K562 (cell line): ENCODE measurements around the gene RNF31. TPM values are rescaled to one million over a fixed set of nuclear protein-coding genes. Genes with fewer than 3 reads are reported as not detected.

Experiments used
- ARNT ChIP-seq, 2 experiments: fragments of 450-650 bp; IDR thresholded peaks; 2 replicates each; pipeline ENCODE4 v1.6.1; 2016; ENCODE audit warnings: mild to moderate bottlenecking in 1 of 2
- BCOR ChIP-seq: fragments of 450-650 bp; IDR thresholded peaks from 2 replicates; pipeline ENCODE4 v1.6.1; 2016
- CBX5 ChIP-seq: IDR thresholded peaks from 2 replicates; pipeline ENCODE4 v1.6.1; 2014; ENCODE audit warnings: low read depth, borderline replicate concordance
- GATAD2A ChIP-seq: fragments of 450-650 bp; IDR thresholded peaks from 2 replicates; pipeline ENCODE4 v1.6.1; 2017
- HMG20A ChIP-seq: fragments of 450-650 bp; formaldehyde crosslinking; conservative IDR thresholded peaks from 2 replicates; pipeline ENCODE4 v1.4.0; 2020; ENCODE audit warnings: mild to moderate bottlenecking, mixed read lengths
- HNRNPK ChIP-seq: fragments of 200-400 bp; formaldehyde crosslinking; IDR thresholded peaks from one replicate; pipeline ENCODE4 v1.6.1; 2018; ENCODE audit warnings: mild to moderate bottlenecking, low read depth, low read length; ENCODE audit not compliant: poor library complexity, severe bottlenecking
- JUN ChIP-seq, 2 experiments: sonication (generic) in 1 of 2; formaldehyde crosslinking in 1 of 2; IDR thresholded peaks; 2 replicates each; pipeline versions ENCODE4 v1.6.1 to v1.8.0; 2012 to 2022; ENCODE audit warnings: borderline replicate concordance in 2 of 2, mild to moderate bottlenecking in 2 of 2, improper control_type of control experiment in 1 of 2, low read depth in 1 of 2, low read length in 1 of 2, missing genetic modification reagents in 1 of 2
- KHSRP ChIP-seq: fragments of 450-650 bp; IDR thresholded peaks from 2 replicates; pipeline ENCODE4 v1.6.1; 2017
- POLR2AphosphoS5 ChIP-seq: IDR thresholded peaks from 2 replicates; pipeline ENCODE4 v1.6.1; 2011; ENCODE audit warnings: mild to moderate bottlenecking, low read depth, low read length, moderate library complexity; ENCODE audit not compliant: control insufficient read depth, insufficient read depth
- RFX7 ChIP-seq: fragments of 250-450 bp; sonication (Bioruptor Pico); IDR thresholded peaks from 2 replicates; pipeline ENCODE4 v1.5.1; 2021; ENCODE audit warnings: mild to moderate bottlenecking
- ZFP36 ChIP-seq: fragments of 150-350 bp; IDR thresholded peaks from 2 replicates; pipeline ENCODE4 v1.6.1; 2018; ENCODE audit warnings: low read length, low read depth; ENCODE audit not compliant: partially characterized antibody
- polyA plus RNA-seq, 8 experiments: library from polyadenylated mRNA; depleted of rRNA in 4 of 8; stranded (reverse) in 5 of 8; unstranded in 3 of 8; fragments of >200 nt; fragmentation: Nextera tagmentation in 2 of 8; fragmentation: Illumina TruSeq in 1 of 8; extraction: Ambion mirVana in 2 of 8; extraction: Trizol in 1 of 8; gene quantifications; 2 replicates each; pipeline versions ENCODE4 v1.2.1 to v1.2.3, GENCODE V29; 2011 to 2014; ENCODE audit warnings: inconsistent platforms in 1 of 8, missing spikeins in 1 of 8
- total RNA-seq, 7 experiments: library from RNA; depleted of rRNA in 6 of 7; stranded (reverse); fragments of >200 nt in 6 of 7; fragmentation: Illumina TruSeq in 2 of 7; extraction: Trizol in 2 of 7; gene quantifications; 2 replicates each; pipeline versions ENCODE4 v1.2.1 to v1.2.3, GENCODE V29; 2011 to 2021; ENCODE audit warnings: low replicate concordance in 1 of 7
- TF ChIP-seq, protein P1 (sequence below), 3 experiments: IDR thresholded peaks in 2 of 3; conservative IDR thresholded peaks in 1 of 3; 2 replicates each; pipeline ENCODE4 v1.5.1; 2011 to 2012; ENCODE audit warnings: low read length in 3 of 3, mild to moderate bottlenecking in 3 of 3, control low read depth in 2 of 3, improper control_type of control experiment in 1 of 3, inconsistent platforms in 1 of 3, low read depth in 1 of 3, mixed read lengths in 1 of 3, moderate library complexity in 1 of 3; ENCODE audit not compliant: insufficient read depth in 2 of 3
- TF ChIP-seq, protein P2 (sequence below), 2 experiments: IDR thresholded peaks; 2 replicates each; pipeline ENCODE4 v1.6.1; 2012; ENCODE audit warnings: improper control_type of control experiment in 2 of 2, low read depth in 2 of 2, low read length in 2 of 2, borderline replicate concordance in 1 of 2
- TF ChIP-seq, protein P3 (sequence below): sonication (generic); formaldehyde crosslinking; IDR thresholded peaks from 2 replicates; pipeline ENCODE4 v1.8.1; 2023; ENCODE audit warnings: mild to moderate bottlenecking, missing genetic modification reagents
- TF ChIP-seq, protein P4 (sequence below): fragments of 450-650 bp; IDR thresholded peaks from 2 replicates; pipeline ENCODE4 v1.6.1; 2014; ENCODE audit warnings: low read depth, mild to moderate bottlenecking, moderate library complexity, borderline replicate concordance
- TF ChIP-seq, protein P5 (sequence below): IDR thresholded peaks from 2 replicates; pipeline ENCODE4 v1.6.1; 2011; ENCODE audit warnings: borderline replicate concordance, low read depth, mild to moderate bottlenecking, moderate library complexity, low read length; ENCODE audit not compliant: insufficient read depth, poor library complexity, severe bottlenecking

RNF31 gene
- total and polyA plus RNA-seq, 9 of the 15 experiments (the other 6 are each of a cell fraction or from before 2014, with no cell fraction given) = 3.1 to 47.6 (median 19.1) TPM

DNA sequence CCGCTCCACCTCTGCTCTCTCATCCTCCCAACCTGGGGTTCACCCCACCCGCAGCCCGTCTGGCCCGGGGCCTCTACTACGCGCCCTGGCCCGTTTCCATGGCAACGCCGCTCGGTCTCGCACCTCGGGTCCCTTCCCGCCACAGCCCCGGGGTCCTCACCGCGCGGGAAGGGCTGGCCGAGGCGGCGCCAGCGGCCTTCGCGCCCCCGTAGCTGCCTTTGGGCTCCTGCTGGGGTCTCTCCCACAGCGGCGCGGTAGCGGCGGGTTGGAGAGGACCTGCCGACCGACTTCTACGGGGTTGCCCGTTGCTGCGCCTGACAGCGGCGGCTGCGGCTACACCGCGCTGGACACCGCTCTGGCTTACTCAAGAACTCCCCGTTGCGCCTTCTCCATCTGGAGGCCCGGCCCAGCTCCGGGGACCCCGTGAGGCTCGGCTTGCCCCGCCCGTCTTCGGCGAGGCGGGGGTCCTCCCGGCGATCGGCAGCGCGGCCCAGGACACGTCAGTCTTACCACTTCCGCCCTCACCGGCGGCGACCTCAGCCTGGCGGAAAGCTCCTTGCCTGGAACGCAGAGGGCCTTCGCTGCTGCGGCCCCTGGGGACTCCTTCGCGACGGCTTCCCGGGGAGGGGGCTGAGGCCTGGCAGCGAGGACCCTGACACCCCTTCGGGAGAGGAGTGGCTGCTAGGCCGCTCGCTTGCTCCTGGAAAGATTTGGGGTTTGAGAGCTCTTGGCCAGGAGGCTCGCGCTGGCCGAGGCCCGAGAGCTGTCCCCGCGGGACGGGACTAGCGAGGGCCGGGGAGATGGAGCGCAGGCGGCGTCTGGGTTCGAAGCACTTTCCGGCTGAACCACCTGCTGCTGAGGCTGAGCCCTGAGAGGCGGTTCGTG is 48.1 kb downstream of the RNF31 start, which contains the start of gene TM9SF1 (continued):
- TF ChIP-seq, protein P1, sequence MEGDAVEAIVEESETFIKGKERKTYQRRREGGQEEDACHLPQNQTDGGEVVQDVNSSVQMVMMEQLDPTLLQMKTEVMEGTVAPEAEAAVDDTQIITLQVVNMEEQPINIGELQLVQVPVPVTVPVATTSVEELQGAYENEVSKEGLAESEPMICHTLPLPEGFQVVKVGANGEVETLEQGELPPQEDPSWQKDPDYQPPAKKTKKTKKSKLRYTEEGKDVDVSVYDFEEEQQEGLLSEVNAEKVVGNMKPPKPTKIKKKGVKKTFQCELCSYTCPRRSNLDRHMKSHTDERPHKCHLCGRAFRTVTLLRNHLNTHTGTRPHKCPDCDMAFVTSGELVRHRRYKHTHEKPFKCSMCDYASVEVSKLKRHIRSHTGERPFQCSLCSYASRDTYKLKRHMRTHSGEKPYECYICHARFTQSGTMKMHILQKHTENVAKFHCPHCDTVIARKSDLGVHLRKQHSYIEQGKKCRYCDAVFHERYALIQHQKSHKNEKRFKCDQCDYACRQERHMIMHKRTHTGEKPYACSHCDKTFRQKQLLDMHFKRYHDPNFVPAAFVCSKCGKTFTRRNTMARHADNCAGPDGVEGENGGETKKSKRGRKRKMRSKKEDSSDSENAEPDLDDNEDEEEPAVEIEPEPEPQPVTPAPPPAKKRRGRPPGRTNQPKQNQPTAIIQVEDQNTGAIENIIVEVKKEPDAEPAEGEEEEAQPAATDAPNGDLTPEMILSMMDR (IDR thresholded peaks at IDR 0.05 in 2 of 3, conservative IDR thresholded peaks at IDR 0.05 in 1 of 3; ENCODE audit: insufficient read depth in 2 of 3, low read depth in 1 of 3, low read length in 3 of 3) = no peak; a peak in 1 of 6 replicates
- TF ChIP-seq KHSRP (no peak), POLR2AphosphoS5 (no peak; the same call in 1 of the 2 replicates), CBX5 (no peak), RFX7 (CRISPR knock-in tag) (no peak), JUN (IDR thresholded peaks at IDR 0.05; ENCODE audit: borderline replicate concordance, low read depth, low read length) (peak; percentile 9; the same call in 1 of the 2 replicates), JUN (CRISPR knock-in tag; IDR thresholded peaks at IDR 0.05; ENCODE audit: borderline replicate concordance) (no peak), ARNT (IDR thresholded peaks at IDR 0.05) (no peak), HNRNPK (no peak), BCOR (no peak), ZFP36 (no peak), HMG20A (CRISPR knock-in tag) (no peak), GATAD2A (no peak)
- TF ChIP-seq, protein P2, sequence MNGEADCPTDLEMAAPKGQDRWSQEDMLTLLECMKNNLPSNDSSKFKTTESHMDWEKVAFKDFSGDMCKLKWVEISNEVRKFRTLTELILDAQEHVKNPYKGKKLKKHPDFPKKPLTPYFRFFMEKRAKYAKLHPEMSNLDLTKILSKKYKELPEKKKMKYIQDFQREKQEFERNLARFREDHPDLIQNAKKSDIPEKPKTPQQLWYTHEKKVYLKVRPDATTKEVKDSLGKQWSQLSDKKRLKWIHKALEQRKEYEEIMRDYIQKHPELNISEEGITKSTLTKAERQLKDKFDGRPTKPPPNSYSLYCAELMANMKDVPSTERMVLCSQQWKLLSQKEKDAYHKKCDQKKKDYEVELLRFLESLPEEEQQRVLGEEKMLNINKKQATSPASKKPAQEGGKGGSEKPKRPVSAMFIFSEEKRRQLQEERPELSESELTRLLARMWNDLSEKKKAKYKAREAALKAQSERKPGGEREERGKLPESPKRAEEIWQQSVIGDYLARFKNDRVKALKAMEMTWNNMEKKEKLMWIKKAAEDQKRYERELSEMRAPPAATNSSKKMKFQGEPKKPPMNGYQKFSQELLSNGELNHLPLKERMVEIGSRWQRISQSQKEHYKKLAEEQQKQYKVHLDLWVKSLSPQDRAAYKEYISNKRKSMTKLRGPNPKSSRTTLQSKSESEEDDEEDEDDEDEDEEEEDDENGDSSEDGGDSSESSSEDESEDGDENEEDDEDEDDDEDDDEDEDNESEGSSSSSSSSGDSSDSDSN (IDR thresholded peaks at IDR 0.05; ENCODE audit: borderline replicate concordance in 1 of 2, low read depth in 2 of 2, low read length in 2 of 2) = peak in 1 of 2 experiments; percentile 74; a peak in 3 of 4 replicates
- TF ChIP-seq, protein P3, sequence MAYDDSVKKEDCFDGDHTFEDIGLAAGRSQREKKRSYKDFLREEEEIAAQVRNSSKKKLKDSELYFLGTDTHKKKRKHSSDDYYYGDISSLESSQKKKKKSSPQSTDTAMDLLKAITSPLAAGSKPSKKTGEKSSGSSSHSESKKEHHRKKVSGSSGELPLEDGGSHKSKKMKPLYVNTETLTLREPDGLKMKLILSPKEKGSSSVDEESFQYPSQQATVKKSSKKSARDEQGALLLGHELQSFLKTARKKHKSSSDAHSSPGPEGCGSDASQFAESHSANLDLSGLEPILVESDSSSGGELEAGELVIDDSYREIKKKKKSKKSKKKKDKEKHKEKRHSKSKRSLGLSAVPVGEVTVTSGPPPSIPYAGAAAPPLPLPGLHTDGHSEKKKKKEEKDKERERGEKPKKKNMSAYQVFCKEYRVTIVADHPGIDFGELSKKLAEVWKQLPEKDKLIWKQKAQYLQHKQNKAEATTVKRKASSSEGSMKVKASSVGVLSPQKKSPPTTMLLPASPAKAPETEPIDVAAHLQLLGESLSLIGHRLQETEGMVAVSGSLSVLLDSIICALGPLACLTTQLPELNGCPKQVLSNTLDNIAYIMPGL = no peak
- TF ChIP-seq, protein P4, sequence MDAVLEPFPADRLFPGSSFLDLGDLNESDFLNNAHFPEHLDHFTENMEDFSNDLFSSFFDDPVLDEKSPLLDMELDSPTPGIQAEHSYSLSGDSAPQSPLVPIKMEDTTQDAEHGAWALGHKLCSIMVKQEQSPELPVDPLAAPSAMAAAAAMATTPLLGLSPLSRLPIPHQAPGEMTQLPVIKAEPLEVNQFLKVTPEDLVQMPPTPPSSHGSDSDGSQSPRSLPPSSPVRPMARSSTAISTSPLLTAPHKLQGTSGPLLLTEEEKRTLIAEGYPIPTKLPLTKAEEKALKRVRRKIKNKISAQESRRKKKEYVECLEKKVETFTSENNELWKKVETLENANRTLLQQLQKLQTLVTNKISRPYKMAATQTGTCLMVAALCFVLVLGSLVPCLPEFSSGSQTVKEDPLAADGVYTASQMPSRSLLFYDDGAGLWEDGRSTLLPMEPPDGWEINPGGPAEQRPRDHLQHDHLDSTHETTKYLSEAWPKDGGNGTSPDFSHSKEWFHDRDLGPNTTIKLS = peak; percentile 96
- TF ChIP-seq, protein P5, sequence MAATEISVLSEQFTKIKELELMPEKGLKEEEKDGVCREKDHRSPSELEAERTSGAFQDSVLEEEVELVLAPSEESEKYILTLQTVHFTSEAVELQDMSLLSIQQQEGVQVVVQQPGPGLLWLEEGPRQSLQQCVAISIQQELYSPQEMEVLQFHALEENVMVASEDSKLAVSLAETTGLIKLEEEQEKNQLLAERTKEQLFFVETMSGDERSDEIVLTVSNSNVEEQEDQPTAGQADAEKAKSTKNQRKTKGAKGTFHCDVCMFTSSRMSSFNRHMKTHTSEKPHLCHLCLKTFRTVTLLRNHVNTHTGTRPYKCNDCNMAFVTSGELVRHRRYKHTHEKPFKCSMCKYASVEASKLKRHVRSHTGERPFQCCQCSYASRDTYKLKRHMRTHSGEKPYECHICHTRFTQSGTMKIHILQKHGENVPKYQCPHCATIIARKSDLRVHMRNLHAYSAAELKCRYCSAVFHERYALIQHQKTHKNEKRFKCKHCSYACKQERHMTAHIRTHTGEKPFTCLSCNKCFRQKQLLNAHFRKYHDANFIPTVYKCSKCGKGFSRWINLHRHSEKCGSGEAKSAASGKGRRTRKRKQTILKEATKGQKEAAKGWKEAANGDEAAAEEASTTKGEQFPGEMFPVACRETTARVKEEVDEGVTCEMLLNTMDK = no peak
